Activated CD4-positive, alpha-beta memory T cell treated with anti-CD3 and anti-CD28 coated beads for 36 hours (primary cell): ENCODE results near the gene SPRED3. TPM values are rescaled to one million over a fixed set of nuclear protein-coding genes. Genes with fewer than 3 reads are reported as not detected.

ENCODE experiments used
- CTCF ChIA-PET: fragments of 350-600 bp; sonication (Branson Sonifier 250); formaldehyde crosslinking; loops from one replicate; lab custom pipeline; 2021; ENCODE audit warnings: antibody characterized with exemption, inconsistent platforms; lab: Charles Lee
- POLR2A ChIA-PET: fragments of 350-600 bp; sonication (Branson Sonifier 250); formaldehyde crosslinking; loops from one replicate; lab custom pipeline; 2021; ENCODE audit warnings: antibody characterized with exemption; lab: Charles Lee
- DNase-seq: peaks from one replicate; pipeline ENCODE4 v3.0.0-alpha.2; 2020
- H3K27ac Mint-ChIP-seq: one replicate; pipeline ENCODE4 v1.8.0; 2021; ENCODE audit warnings: mixed read lengths
- H3K27me3 Mint-ChIP-seq: one replicate; pipeline ENCODE4 v1.8.0; 2021; ENCODE audit warnings: mixed read lengths
- H3K36me3 Mint-ChIP-seq: one replicate; pipeline ENCODE4 v1.8.0; 2021; ENCODE audit warnings: mixed read lengths
- H3K4me1 Mint-ChIP-seq: one replicate; pipeline ENCODE4 v1.8.0; 2021; ENCODE audit warnings: low read depth, mixed read lengths
- H3K4me3 Mint-ChIP-seq: one replicate; pipeline ENCODE4 v1.8.0; 2021; ENCODE audit warnings: mild to moderate bottlenecking, mixed read lengths
- H3K9me3 Mint-ChIP-seq: one replicate; pipeline ENCODE4 v1.8.0; 2021; ENCODE audit warnings: mixed read lengths
- intact Hi-C: fragments of 100-400 bp; cut with micrococcal nuclease; formaldehyde crosslinking; loops from one replicate; pipeline ENCODE4 v1.15.1; 2023
- total RNA-seq, 2 experiments: library from RNA; stranded (reverse); gene quantifications; one replicate each; pipeline ENCODE4 v1.2.3, GENCODE V29; 2021

Gene SPRED3
- total RNA-seq, 2 experiments from 2014 or later, result 5.5 to 6.0 TPM

- intact Hi-C loops, result loop anchor here (5.0 kb wide), 3 partner anchors 42 to 123 kb away; partner anchors contain the start of genes KCNK6, RASGRP4, SPINT2 and YIF1B
- ChIA-PET POLR2A (interaction anchor here (1.4 to 3.0 kb wide), 3 partner anchors 10 to 17 kb away, joined by 5 to 28 read pairs (median 7); partner anchors contain the start of genes FAM98C and PSMD8), CTCF (interaction anchor here (1.5 to 2.5 kb wide), 3 partner anchors 11 to 151 kb away, joined by 4 to 8 read pairs (median 5); partner anchors contain the start of genes FAM98C and PSMD8)
- no peak overlapping the region for H3K27ac Mint-ChIP-seq
- peaks cover 3% of the 10 kb centered on the region for H3K27me3 Mint-ChIP-seq
- H3K36me3 Mint-ChIP-seq, result peaks cover 46% of the 10 kb centered on the region
- no peaks in the 10 kb centered on the region for H3K9me3 Mint-ChIP-seq
- H3K4me1 Mint-ChIP-seq, result peaks cover 23% of the 10 kb centered on the region
- H3K4me3 Mint-ChIP-seq, result no peak overlapping the region
- no peak for DNase-seq
Measured at GRCh38 chr19:38385057-38385803, 3.3 kb upstream of the SPRED3 start.

GRCh38 chr19:38385804-38386257 lies 2.7 kb upstream of the SPRED3 start:
- ChIA-PET CTCF (interaction anchor here (1.7 to 2.5 kb wide), 2 partner anchors 11 to 17 kb away, joined by 5 to 8 read pairs; partner anchors contain the start of genes FAM98C and PSMD8), POLR2A (interaction anchor here (1.4 to 3.0 kb wide), 3 partner anchors 9 to 17 kb away, joined by 5 to 28 read pairs (median 7); partner anchors contain the start of genes FAM98C and PSMD8)
- intact Hi-C loops, result loop anchor here (5.0 kb wide), 3 partner anchors 41 to 124 kb away; partner anchors contain the start of genes KCNK6, RASGRP4, SPINT2 and YIF1B
- peak; percentile 41 for DNase-seq
- H3K36me3 Mint-ChIP-seq, result peaks cover 44% of the 10 kb centered on the region
- peaks cover 3% of the 10 kb centered on the region for H3K27me3 Mint-ChIP-seq
- no peaks in the 10 kb centered on the region for H3K9me3 Mint-ChIP-seq
- H3K27ac Mint-ChIP-seq, result no peak overlapping the region
- H3K4me3 Mint-ChIP-seq, result no peak overlapping the region
- peaks cover 23% of the 10 kb centered on the region for H3K4me1 Mint-ChIP-seq

DNA sequence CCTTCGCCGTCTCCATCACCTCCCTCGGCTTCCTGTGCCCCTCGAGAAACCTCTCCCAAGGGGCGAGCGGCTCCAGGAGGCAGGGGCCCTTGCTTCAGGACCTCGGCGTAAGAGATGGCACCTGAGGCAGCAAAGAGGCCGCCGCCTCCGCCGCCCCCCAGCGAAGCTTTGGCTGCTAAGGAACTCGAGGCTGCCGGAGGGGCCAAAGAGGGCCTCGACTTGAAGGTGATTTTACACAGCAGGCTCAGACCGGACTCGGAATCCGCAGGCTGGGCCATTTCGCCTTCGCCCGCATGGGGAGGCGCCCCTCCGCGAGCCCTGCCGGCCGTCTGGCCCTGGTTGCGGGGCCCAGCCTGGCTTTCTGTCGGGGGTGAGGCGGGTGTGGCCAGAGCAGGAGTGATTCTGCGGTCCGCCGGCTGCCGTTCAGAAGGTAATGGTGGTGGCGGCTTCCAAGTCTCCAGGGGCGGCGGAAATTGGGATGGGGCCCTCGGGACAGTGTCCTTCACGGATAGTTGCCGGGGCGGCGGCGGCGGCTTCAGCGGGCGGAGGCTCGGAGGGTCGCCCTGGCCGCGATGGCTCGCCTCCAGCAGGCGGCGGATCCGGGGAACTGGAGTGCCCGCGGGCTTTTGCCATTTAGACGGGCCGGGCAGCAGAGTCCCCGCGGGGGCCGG lies 2.1 kb upstream of the SPRED3 start:
- Mint-ChIP-seq H3K27ac (no peak overlapping the region), H3K36me3 (peaks cover 38% of the 10 kb centered on the region), H3K27me3 (peaks cover 3% of the 10 kb centered on the region), H3K9me3 (no peaks in the 10 kb centered on the region), H3K4me3 (no peak overlapping the region), H3K4me1 (peaks cover 23% of the 10 kb centered on the region)
- no peak for DNase-seq
- CTCF ChIA-PET, result interaction anchor here (2.0 kb wide), 1 partner anchor 12 kb away, joined by 6 read pairs; the partner anchor contains the start of gene PSMD8
- intact Hi-C loops, result loop anchor here (5.0 kb wide), 3 partner anchors 41 to 124 kb away; partner anchors contain the start of genes KCNK6, RASGRP4, SPINT2 and YIF1B
- POLR2A ChIA-PET, result interaction anchor here (1.4 to 3.0 kb wide), 3 partner anchors 9 to 16 kb away, joined by 5 to 28 read pairs (median 7); partner anchors contain the start of genes FAM98C and PSMD8

DNA sequence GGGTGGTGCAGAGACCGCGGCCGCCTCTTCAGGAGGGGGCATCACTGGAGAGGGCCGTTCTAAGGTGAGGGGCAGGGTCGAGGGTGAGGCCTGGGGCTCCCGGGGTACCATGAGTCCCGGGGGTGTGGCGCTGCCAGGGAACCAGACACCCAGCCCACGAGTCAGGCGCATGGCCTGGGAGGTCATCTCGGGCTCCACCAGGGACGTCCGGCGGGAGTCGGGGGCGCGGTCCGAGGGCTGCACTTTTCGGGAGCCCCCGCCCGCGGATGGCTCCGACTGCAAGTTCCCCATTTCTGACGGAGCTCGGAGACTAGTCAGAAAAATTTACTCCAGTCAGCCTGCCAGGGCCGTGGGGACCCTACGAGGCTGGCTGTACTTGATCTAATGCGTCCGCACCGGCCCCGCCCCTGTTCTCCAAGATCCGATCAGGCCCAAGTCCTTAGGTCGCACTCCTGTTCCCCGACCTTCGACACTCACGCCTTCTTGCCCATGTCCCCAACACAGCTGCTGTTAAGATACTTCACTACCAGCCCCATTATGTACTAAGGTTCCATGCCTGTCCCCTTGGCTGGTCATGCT lies 1.4 kb upstream of the SPRED3 start:
- CTCF ChIA-PET, result interaction anchor here (0.7 to 4.1 kb wide), 6 partner anchors 11 to 543 kb away, joined by 3 to 33 read pairs (median 6); partner anchors contain the start of genes FAM98C, MRPS12, PSMD8 and SARS2
- Mint-ChIP-seq H3K27me3 (peaks cover 3% of the 10 kb centered on the region), H3K36me3 (peaks cover 32% of the 10 kb centered on the region), H3K4me3 (peak overlapping the region; percentile 63), H3K4me1 (peaks cover 23% of the 10 kb centered on the region), H3K27ac (peak overlapping the region; percentile 30), H3K9me3 (no peaks in the 10 kb centered on the region)
- intact Hi-C loops, result loop anchor here (5.0 kb wide), 3 partner anchors 40 to 125 kb away; partner anchors contain the start of genes KCNK6, RASGRP4, SPINT2 and YIF1B
- DNase-seq, result no peak
- POLR2A ChIA-PET, result interaction anchor here (1.2 to 3.0 kb wide), 3 partner anchors 9 to 26 kb away, joined by 4 to 28 read pairs (median 8); partner anchors contain the start of gene PSMD8

DNA sequence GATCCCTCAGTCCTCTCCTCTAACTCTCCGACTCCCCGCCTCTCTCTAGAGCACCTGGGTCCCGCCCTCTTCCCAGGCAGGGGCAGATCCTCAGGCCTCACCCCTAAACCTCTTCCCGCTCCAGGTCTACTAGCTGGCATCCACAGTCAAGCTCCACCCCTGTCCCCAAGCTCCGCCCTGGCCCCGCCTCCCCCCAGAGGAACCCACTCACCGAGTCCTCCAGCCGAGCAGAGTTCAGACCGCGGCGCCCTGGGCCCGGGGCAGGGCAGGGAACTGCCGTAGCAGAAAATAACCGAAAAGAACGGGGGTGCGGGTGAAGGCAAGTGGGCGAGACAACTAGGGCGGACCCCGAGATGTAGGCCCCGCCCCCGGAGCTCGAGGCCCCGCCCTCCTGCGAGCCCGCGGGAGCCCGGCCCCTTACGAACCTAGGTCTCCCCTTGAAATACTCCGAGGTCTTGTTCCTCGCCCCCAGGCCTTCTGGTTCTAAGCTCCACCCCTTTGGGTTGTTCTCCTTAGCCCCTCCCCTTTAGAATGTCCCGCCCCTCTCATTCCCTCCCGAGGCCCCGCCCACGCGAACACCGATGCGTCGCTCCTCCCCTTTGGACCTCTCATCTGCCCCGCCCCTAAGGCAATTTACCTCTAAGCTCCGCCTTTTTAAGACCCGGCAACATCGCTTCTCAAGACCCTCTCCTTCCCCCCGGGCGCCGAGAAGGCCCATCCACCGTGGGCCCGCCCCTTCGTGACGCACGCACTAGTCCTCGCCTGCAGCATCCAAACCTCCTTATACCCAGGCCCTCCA lies 748 bp upstream of the SPRED3 start, which contains the start of gene GGN:
Gene GGN (minus strand): TSS at position 485 of the 799 bp plus-strand sequence. CDS start 773 bp downstream, outside the sequence.
- H3K4me3 Mint-ChIP-seq, result peak within 1 kb of the TSS; percentile 78
- DNase-seq, result peak; percentile 92
- CTCF ChIA-PET, result interaction anchor here (0.7 to 4.1 kb wide), 6 partner anchors 12 to 542 kb away, joined by 3 to 33 read pairs (median 6); partner anchors contain the start of genes FAM98C, MRPS12, PSMD8 and SARS2
- POLR2A ChIA-PET, result interaction anchor here (0.6 to 3.0 kb wide), 5 partner anchors 8 to 476 kb away, joined by 3 to 28 read pairs (median 4); partner anchors contain the start of gene PSMD8
- peak within 1 kb of the TSS; percentile 69 for H3K27ac Mint-ChIP-seq
- peaks cover 25% of the 10 kb centered on the region for H3K36me3 Mint-ChIP-seq
- peaks cover 3% of the 10 kb centered on the region for H3K27me3 Mint-ChIP-seq
- intact Hi-C loops, result loop anchor here (1.0 to 5.0 kb wide), 5 partner anchors 13 to 125 kb away; partner anchors contain the start of genes KCNK6, PSMD8, RASGRP4 and SPINT2
- H3K4me1 Mint-ChIP-seq, result peaks cover 25% of the 10 kb centered on the region
- H3K9me3 Mint-ChIP-seq, result no peaks in the 10 kb centered on the region

DNA sequence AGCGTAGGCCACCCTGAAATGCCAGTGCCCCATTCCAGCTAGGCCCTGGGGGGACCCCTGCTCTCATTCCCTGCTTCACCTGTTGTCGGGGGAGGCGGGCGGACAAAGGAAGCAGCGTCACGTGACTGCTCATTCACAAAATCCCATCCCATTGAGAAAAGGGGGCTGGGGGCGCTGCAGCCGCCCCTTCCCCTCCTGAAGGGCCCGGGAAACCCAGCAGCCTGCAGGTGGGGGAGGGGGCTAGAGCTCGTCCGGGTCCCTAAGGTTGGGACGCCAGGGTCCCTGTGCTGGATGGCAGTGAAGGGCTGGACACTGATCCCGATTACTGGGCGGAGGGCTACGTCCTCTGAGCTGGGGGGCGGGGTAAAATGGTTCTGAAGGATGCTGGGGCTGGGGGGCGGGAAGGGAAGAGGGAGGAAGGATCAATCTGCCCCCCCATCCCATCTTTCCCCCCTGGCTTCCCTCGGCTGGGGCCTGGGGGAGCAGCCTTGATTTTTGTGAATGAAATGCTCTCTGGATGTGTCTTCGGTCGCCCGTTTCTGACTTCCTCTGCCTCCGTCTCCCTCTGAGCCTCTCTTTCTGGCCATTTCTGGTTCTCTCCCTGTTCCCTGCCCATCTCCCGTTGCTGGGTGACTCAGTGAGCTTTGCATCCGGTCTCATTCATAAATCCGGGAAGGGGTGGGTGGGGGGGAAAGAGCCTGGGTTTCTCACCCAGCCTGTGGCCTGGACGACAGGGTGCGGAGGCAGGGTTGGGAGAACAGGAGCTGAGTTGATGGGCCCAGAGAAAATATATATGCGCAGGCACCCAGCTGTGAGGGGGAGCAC lies 816 bp downstream of the SPRED3 start:
- peaks cover 15% of the 10 kb centered on the region for H3K36me3 Mint-ChIP-seq
- H3K4me3 Mint-ChIP-seq, result peak overlapping the region; percentile 76
- H3K27me3 Mint-ChIP-seq, result peaks cover 3% of the 10 kb centered on the region
- peak overlapping the region; percentile 82 for H3K27ac Mint-ChIP-seq
- ChIA-PET POLR2A (interaction anchor here (0.6 to 1.0 kb wide), 3 partner anchors 9 to 289 kb away, joined by 3 read pairs; partner anchors contain the start of gene PSMD8), CTCF (interaction anchor here (2.4 to 4.1 kb wide), 2 partner anchors 13 to 541 kb away, joined by 9 to 33 read pairs; partner anchors contain the start of genes FAM98C, MRPS12 and SARS2)
- intact Hi-C loops, result loop anchor here (5.0 kb wide), 3 partner anchors 38 to 127 kb away; partner anchors contain the start of genes KCNK6, RASGRP4, SPINT2 and YIF1B
- DNase-seq, result peak; percentile 36
- H3K4me1 Mint-ChIP-seq, result peaks cover 31% of the 10 kb centered on the region
- no peaks in the 10 kb centered on the region for H3K9me3 Mint-ChIP-seq

GRCh38 chr19:38389957-38390924 lies 1.7 kb downstream of the SPRED3 start:
- peaks cover 7% of the 10 kb centered on the region for H3K36me3 Mint-ChIP-seq
- intact Hi-C loops, result loop anchor here (5.0 kb wide), 3 partner anchors 37 to 128 kb away; partner anchors contain the start of genes KCNK6, RASGRP4, SPINT2 and YIF1B
- peaks cover 32% of the 10 kb centered on the region for H3K4me1 Mint-ChIP-seq
- H3K27me3 Mint-ChIP-seq, result peaks cover 3% of the 10 kb centered on the region
- peak overlapping the region; percentile 76 for H3K4me3 Mint-ChIP-seq
- no peaks in the 10 kb centered on the region for H3K9me3 Mint-ChIP-seq
- ChIA-PET POLR2A (interaction anchor here (0.6 to 1.3 kb wide), 4 partner anchors 10 to 480 kb away, joined by 3 to 4 read pairs (median 3); partner anchors contain the start of gene ACTN4), CTCF (interaction anchor here (0.6 to 4.1 kb wide), 2 partner anchors 13 to 1014 kb away, joined by 4 to 33 read pairs; partner anchors contain the start of gene FAM98C)
- no peak overlapping the region for H3K27ac Mint-ChIP-seq
- no peak for DNase-seq

DNA sequence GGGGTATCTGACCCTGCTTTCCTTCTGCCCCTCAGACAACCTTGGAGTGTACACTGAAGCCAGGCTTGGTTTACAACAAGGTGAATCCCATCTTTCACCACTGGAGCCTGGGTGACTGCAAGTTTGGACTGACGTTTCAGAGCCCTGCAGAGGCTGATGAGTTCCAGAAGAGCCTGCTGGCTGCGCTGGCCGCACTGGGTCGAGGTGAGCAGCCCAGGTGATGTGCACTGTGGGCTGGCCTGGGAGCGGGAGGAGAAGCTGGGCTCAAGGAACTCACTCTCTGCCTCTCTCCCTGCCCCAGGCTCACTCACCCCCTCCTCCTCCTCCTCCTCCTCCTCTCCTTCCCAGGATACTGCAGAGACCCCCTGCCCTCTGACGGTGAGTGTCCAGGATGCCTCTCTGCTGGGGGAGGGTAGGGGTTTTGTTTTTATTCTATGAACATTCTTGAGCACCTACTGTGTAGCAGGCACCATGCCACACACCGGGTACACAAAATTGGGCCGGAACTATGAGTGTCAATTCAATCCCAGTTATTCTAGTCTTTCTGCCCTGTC lies 3.5 kb downstream of the SPRED3 start:
- Mint-ChIP-seq H3K27ac (no peak overlapping the region), H3K9me3 (no peaks in the 10 kb centered on the region), H3K4me3 (no peak overlapping the region), H3K36me3 (peaks cover 5% of the 10 kb centered on the region), H3K27me3 (peaks cover 3% of the 10 kb centered on the region), H3K4me1 (peaks cover 38% of the 10 kb centered on the region)
- no peak for DNase-seq
- intact Hi-C loops, result no loop called here
- CTCF ChIA-PET, result interaction anchor here (0.6 kb wide), 1 partner anchor 11 kb away, joined by 3 read pairs; the partner anchor contains the start of gene FAM98C
- POLR2A ChIA-PET, result interaction anchor here (0.5 kb wide), 1 partner anchor 249 kb away, joined by 3 read pairs; no protein-coding TSS in a partner anchor
